ENCODE results near the gene MYO16.

The MYO16 gene

DNA sequence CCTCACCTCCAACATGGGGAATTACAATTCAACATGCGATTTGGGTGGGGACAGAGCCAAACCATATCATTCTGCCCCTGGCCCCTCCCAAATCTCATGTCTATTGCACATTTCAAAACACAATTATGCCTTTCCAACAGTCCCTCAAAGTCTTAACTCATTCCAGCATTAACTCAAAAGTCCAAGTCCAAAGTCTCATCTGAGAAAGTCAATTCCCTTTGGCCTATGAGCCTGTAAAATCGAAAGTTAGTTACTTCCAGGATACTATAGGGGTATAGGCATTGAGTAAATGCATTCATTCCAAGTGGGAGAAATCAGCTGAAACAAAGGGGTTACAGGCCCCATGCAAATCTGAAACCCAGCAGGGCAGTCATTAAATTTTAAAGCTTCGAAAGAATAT lies 598.8 kb downstream of the MYO16 start:
- no peak for DNase-seq (ENCODE audit: low read depth in 2 of 2)

- no peak for DNase-seq (ENCODE audit: low read depth in 2 of 2)
Measured at GRCh38 chr13:109231888-109232287, 602.5 kb downstream of the MYO16 start.

DNA sequence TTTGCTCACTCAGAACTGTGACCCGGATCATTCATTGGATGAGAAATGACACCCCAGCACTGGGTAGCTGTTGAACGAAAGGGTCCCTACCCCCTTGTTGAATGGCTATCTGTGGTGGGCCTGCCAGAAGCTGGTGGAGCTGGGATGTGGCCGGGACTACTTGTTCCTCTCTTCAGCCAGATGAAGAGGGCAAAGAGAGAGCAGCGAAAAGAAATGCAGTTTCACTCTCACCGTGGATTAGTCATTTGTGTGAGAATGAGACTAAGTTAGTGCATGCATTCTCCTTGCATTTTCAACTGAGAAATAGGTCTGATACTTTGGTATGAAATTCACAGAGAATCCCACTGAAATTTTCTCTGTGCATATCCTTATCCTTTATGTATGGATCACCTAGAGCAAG lies 603.9 kb downstream of the MYO16 start:
- no peak for DNase-seq (ENCODE audit: low read depth in 2 of 2)

DNA sequence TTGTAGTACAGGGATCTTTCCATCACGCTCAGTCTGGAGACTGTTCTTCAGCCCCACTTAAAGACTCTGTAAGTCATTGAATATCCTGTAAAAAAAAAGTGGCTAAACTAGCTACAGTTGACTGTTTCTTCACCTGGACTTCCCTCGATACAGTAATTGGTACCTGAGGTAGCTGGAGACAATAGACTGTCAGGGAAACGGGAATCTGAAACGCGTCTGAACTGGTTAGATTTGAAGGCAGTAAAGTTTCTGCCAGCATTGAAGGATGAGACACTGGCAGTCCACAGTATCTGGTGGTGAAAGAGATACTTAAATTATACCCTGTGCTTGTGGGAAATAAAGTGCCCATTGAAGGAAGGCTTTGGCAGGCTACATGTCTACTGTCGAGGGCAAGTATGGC lies 606.5 kb downstream of the MYO16 start:
- DNase-seq (ENCODE audit: low read depth in 2 of 2): no peak

GRCh38 chr13:109241160-109241559 lies 611.7 kb downstream of the MYO16 start:
- no peak for DNase-seq (ENCODE audit: low read depth in 2 of 2)

- DNase-seq (ENCODE audit: low read depth in 2 of 2): no peak
Measured at GRCh38 chr13:109243311-109243951, 614.0 kb downstream of the MYO16 start.

GRCh38 chr13:109244566-109244965 lies 615.2 kb downstream of the MYO16 start:
- no peak for DNase-seq (ENCODE audit: low read depth in 2 of 2)

- no peak for DNase-seq (ENCODE audit: low read depth in 2 of 2)
Measured at GRCh38 chr13:109246001-109246400, 616.6 kb downstream of the MYO16 start.

DNA sequence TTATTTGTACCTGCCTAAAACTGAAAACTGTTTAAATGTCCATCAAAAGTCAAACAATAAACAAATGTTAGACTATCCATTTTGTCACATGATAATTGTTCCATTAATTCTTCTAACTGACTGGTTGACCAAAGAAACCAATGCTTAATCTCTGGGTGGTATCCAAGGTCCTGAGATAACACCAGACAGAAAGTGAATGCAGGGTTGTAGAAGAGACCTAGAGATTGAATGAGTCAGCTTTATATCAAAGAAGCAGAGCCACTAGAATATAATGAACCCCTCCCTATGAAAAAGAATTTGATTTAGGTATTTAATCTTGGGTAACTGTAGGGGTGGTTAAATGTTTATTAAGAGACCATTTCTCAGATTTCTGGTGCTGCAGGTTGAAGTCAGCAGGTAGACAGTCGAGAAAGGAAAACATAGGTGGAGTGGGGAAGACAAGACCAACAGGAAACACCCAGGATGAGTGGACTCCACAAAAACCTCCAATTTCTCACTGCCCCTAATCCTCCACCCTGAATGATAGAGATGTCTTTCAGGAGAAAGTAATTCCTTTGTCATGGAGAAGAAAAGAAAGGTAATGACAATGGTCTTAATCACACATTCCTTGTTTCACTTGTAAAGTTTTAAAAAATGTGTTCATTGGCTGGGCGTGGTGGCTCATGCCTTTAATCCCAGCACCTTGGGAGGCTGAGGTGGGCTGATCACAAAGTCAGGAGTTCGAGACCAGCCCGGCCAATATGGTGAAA lies 620.5 kb downstream of the MYO16 start:
- DNase-seq (ENCODE audit: low read depth in 2 of 2): no peak

DNA sequence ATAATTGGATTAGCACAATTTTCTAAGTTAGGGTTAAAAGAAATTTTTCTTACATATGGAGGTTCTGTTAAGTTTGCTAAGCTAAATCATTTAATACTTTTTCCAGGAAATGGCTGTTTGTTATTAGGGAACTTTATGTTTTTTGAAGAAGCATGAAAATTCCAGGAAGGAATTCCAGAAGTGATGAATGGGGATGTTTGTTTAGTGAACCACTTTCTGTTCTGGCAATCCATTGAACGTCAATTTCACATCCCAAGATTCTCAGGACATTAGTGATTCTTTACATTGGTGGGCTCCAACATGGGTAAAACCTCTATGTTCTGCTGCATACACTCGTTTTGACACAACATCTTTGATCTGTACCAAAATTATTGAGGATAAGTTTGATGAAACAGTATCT lies 622.5 kb downstream of the MYO16 start:
- no peak for DNase-seq (ENCODE audit: low read depth in 2 of 2)

- no peak for DNase-seq (ENCODE audit: low read depth in 2 of 2)
Measured at GRCh38 chr13:109253316-109253715, 623.9 kb downstream of the MYO16 start.

GRCh38 chr13:109254274-109254673 lies 624.9 kb downstream of the MYO16 start:
- no peak for DNase-seq (ENCODE audit: low read depth in 2 of 2)

DNA sequence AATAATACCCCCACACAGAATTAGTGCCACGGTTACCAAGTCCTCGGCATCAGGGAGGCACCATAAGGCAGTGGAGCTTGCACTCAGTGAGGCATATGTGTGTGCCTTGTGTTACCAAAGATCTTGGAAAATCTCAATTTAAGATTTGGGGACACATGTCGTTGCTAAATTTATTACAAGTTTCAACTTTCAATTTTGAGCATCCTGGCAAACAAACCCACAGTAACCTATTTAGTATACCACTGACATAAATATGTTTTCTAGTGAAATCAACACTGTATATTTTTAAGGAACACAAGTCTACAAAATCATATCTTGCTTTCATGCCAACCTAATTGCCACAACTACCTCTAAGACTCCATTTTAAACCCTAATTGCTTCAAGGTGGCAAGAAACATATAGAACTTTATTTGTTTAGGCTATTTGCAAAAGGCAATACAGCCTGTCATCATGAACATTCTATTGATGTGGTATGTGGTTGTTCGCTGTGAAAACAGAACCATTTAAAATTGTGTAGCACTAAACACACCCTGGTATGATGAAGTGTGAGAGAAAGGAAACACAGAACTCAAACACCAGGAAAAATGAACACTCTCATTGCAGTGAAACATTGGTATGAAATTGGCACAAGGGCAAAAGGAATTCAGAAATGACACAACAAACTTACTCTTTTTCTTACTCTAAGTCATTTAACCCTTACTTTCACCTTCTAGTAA lies 625.9 kb downstream of the MYO16 start:
- no peak for DNase-seq (ENCODE audit: low read depth in 2 of 2)

- DNase-seq (ENCODE audit: low read depth in 2 of 2): no peak
Measured at GRCh38 chr13:109256866-109257760, 627.7 kb downstream of the MYO16 start.

All from stimulated activated CD4-positive, alpha-beta T cell treated with anti-CD3 and anti-CD28 coated beads, Interleukin-15, amount 100 ng/mL, for 48 hours (primary cell).